ENCODE measurements around the gene INHBE. TPM values are rescaled to one million over a fixed set of nuclear protein-coding genes. Genes with fewer than 3 reads are reported as not detected.
"Not testable (repeated sequence)": the region's sequence is repeated elsewhere in the genome, so short reads cannot be mapped to it uniquely, and the experiment has no call there.

INHBE gene
- total RNA-seq, 2 experiments from 2014 or later, result not detected

GRCh38 chr12:57500213-57500612 is 45.1 kb downstream of the INHBE start:
- H3K4me1 ChIP-seq (ENCODE audit: insufficient read depth, low read length), result no peaks in the 10 kb centered on the region
- Mint-ChIP-seq H3K27ac (no peak overlapping the region), H3K36me3 (ENCODE audit: low read depth) (peaks cover 85% of the 10 kb centered on the region), H3K27me3 (no peaks in the 10 kb centered on the region), H3K9me3 (no peaks in the 10 kb centered on the region), H3K4me1 (ENCODE audit: low read depth) (peaks cover 9% of the 10 kb centered on the region), H3K4me3 (no peak overlapping the region)
- POLR2A ChIA-PET, result interaction anchor here (1.3 kb wide), 1 partner anchor 20 kb away, joined by 3 read pairs; no protein-coding TSS in a partner anchor
- intact Hi-C loops (cut with DNase I, micrococcal nuclease), result no loop called here
- no peak for TF ChIP-seq CTCF (IDR thresholded peaks at IDR 0.05)
- no peak overlapping the region for H3K27ac ChIP-seq (ENCODE audit: low read depth in 1 of 2, low read length in 2 of 2)
- no peaks in the 10 kb centered on the region for H3K9me3 ChIP-seq (ENCODE audit: control insufficient read depth in 1 of 2, insufficient read depth in 1 of 2, low read length in 2 of 2)
- CTCF ChIA-PET, result interaction anchor here (1.4 kb wide), 1 partner anchor 41 kb away, joined by 5 read pairs; the partner anchor contains the start of gene GLI1
- ATAC-seq (ENCODE audit: poor library complexity) (no peak), DNase-seq (no peak)
- H3K36me3 ChIP-seq (ENCODE audit: insufficient read depth, low read length), result peaks cover 68% of the 10 kb centered on the region
- no peaks in the 10 kb centered on the region for H3K27me3 ChIP-seq (ENCODE audit: control insufficient read depth in 1 of 2, insufficient read depth in 2 of 2, low read length in 2 of 2)
- H3K4me3 ChIP-seq (ENCODE audit: low read length), result no peak overlapping the region

GRCh38 chr12:57502311-57502969 is 47.3 kb downstream of the INHBE start:
- H3K27ac ChIP-seq (ENCODE audit: low read depth in 1 of 2, low read length in 2 of 2); H3K27me3 ChIP-seq (ENCODE audit: control insufficient read depth in 1 of 2, insufficient read depth in 2 of 2, low read length in 2 of 2); H3K9me3 ChIP-seq (ENCODE audit: control insufficient read depth in 1 of 2, insufficient read depth in 1 of 2, low read length in 2 of 2); intact Hi-C loops (cut with DNase I, micrococcal nuclease); POLR2A ChIA-PET; H3K4me1 ChIP-seq (ENCODE audit: insufficient read depth, low read length); H3K9me3 Mint-ChIP-seq; H3K4me3 Mint-ChIP-seq; H3K4me3 ChIP-seq (ENCODE audit: low read length); DNase-seq; ATAC-seq (ENCODE audit: poor library complexity); H3K4me1 Mint-ChIP-seq (ENCODE audit: low read depth); H3K27ac Mint-ChIP-seq; H3K27me3 Mint-ChIP-seq: not testable (repeated sequence)
- CTCF ChIA-PET, result interaction anchor here (1.7 kb wide), 1 partner anchor 18 kb away, joined by 3 read pairs; the partner anchor contains the start of gene DDIT3
- H3K36me3 Mint-ChIP-seq (ENCODE audit: low read depth), result peaks cover 79% of the 10 kb centered on the region
- peaks cover 71% of the 10 kb centered on the region for H3K36me3 ChIP-seq (ENCODE audit: insufficient read depth, low read length)

GRCh38 chr12:57506541-57506940 is 51.4 kb downstream of the INHBE start:
- H3K4me3 Mint-ChIP-seq; H3K27me3 ChIP-seq (ENCODE audit: control insufficient read depth in 1 of 2, insufficient read depth in 2 of 2, low read length in 2 of 2); H3K27ac ChIP-seq (ENCODE audit: low read depth in 1 of 2, low read length in 2 of 2); H3K27me3 Mint-ChIP-seq; intact Hi-C loops (cut with DNase I, micrococcal nuclease); DNase-seq; H3K9me3 ChIP-seq (ENCODE audit: control insufficient read depth in 1 of 2, insufficient read depth in 1 of 2, low read length in 2 of 2); H3K4me1 ChIP-seq (ENCODE audit: insufficient read depth, low read length); ATAC-seq (ENCODE audit: poor library complexity); H3K27ac Mint-ChIP-seq; H3K4me1 Mint-ChIP-seq (ENCODE audit: low read depth); H3K4me3 ChIP-seq (ENCODE audit: low read length); H3K9me3 Mint-ChIP-seq: not testable (repeated sequence)
- POLR2A ChIA-PET, result interaction anchor here (0.7 kb wide), 1 partner anchor 26 kb away, joined by 3 read pairs; no protein-coding TSS in a partner anchor
- H3K36me3 Mint-ChIP-seq (ENCODE audit: low read depth), result peaks cover 68% of the 10 kb centered on the region
- peaks cover 63% of the 10 kb centered on the region for H3K36me3 ChIP-seq (ENCODE audit: insufficient read depth, low read length)
- CTCF ChIA-PET, result interaction anchor here (1.2 kb wide), 1 partner anchor 44 kb away, joined by 5 read pairs; no protein-coding TSS in a partner anchor

Other genes starting within 250 kb of the INHBE start
- not detected for gene NXPH4, start 238.5 kb upstream of the INHBE start, total RNA-seq
- 10 to 100 TPM; 21.3 to 22.2 TPM for gene SHMT2, start 225.6 kb upstream of the INHBE start, total RNA-seq
- gene STAC3, start 204.1 kb upstream of the INHBE start, total RNA-seq, result 1 to 10 TPM; 2.0 to 3.0 TPM
- 100 to 1,000 TPM; 106 to 115 TPM for gene R3HDM2, start 24.3 kb upstream of the INHBE start, total RNA-seq
- gene INHBC, start 20.5 kb upstream of the INHBE start, total RNA-seq, result under 1 TPM; 0.20 to 0.33 TPM
- gene GLI1, start 4.5 kb downstream of the INHBE start, total RNA-seq, result under 1 TPM; 0.31 to 0.85 TPM
- 100 to 1,000 TPM; 354 to 370 TPM for gene ARHGAP9, start 24.6 kb downstream of the INHBE start, total RNA-seq
- 100 to 1,000 TPM; 203 to 204 TPM for gene MARS1, start 32.8 kb downstream of the INHBE start, total RNA-seq
- 100 to 1,000 TPM; 145 TPM for gene DDIT3, start 65.2 kb downstream of the INHBE start, total RNA-seq
- gene MBD6, start 67.5 kb downstream of the INHBE start, total RNA-seq, result 10 to 100 TPM; 72.4 to 74.7 TPM
- gene DCTN2, start 91.9 kb downstream of the INHBE start, total RNA-seq, result 10 to 100 TPM; 39.6 TPM
- gene KIF5A, start 94.7 kb downstream of the INHBE start, total RNA-seq, result under 1 TPM; 0.39 to 0.47 TPM
- gene PIP4K2C, start 135.9 kb downstream of the INHBE start, total RNA-seq, result 10 to 100 TPM; 15.1 to 17.3 TPM
- 10 to 100 TPM; 28.6 to 29.4 TPM for gene DTX3, start 149.5 kb downstream of the INHBE start, total RNA-seq
- gene ARHGEF25, start 156.1 kb downstream of the INHBE start, total RNA-seq, result under 1 TPM; 0.25 to 0.27 TPM
- not detected for gene B4GALNT1, start 177.9 kb downstream of the INHBE start, total RNA-seq
- 100 to 1,000 TPM; 108 to 112 TPM for gene OS9, start 238.8 kb downstream of the INHBE start, total RNA-seq

Measured in CD4-positive, alpha-beta T cell (primary cell).